Measurements from ENCODE around the gene ADAM8.
"Not testable (repeated sequence)": the region's sequence is repeated elsewhere in the genome, so short reads cannot be mapped to it uniquely, and the experiment has no call there.

Gene ADAM8

DNA sequence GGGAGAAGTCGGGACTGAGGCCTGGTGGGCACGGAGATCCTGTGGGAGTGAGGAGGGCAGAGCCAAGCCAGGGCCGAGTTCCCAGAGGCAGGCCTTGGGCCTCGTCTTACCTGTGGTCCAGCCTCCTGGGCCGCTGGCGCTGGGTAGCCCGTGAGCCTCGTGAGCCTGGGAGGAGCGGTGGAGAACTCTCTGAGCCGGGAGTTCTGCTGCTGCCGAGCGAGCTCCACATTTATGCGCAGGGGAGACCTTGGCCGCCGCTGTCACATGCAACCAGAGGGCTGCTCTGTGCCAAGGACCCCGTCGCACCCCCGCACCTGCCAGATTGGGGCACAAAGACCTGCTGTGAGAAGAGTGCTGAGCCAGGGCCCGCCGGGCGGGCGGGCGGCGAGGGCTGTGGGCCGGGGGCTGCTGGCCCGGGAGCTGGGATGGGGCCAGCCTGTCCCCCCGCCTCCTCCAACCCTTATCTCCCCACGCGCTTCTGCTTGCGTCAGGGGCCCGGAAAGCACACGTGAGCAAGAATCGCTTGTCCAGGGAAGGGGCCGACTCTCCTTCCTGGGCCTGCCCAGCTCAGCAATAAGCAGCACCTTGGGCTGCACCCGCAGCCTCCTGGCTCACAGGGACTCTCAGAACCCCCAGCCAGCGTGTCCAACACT is 28.9 kb downstream of the ADAM8 start:
- no peak for DNase-seq

- no peak for DNase-seq
Measured at GRCh38 chr10:133246236-133246626, 30.4 kb downstream of the ADAM8 start.

GRCh38 chr10:133245439-133246235 is 31.0 kb downstream of the ADAM8 start:
- no peak for DNase-seq

DNA sequence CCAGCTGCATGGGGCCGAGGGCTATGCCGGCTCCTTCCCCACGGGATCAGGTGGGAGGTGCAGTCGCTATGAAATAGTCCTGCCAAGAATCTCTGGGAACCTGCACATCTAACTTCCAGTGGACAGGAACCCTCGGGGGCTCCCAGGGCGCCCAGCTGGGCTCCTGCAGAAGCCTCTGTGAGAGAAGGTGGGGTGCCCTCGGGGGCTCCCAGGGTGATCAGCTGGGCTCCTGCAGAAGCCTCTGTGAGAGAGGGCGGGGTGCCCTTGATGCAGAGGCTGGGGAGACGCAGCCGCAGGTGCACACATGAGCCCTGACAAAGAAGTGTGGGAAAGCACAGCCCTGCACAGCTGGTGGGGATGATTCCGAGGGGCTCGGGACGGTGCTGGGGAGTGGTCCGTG is 33.1 kb downstream of the ADAM8 start:
- no peak for DNase-seq

GRCh38 chr10:133242611-133243356 is 33.9 kb downstream of the ADAM8 start:
- DNase-seq: no peak

GRCh38 chr10:133241501-133242205 is 35.0 kb downstream of the ADAM8 start:
- DNase-seq: no peak

GRCh38 chr10:133239990-133240389 is 36.7 kb downstream of the ADAM8 start:
- DNase-seq: no peak

- DNase-seq: no peak
Measured at GRCh38 chr10:133238466-133238804, 38.2 kb downstream of the ADAM8 start.

- DNase-seq: no peak
Measured at GRCh38 chr10:133237588-133238465, 38.8 kb downstream of the ADAM8 start, which contains the start of gene VENTX. Gene VENTX, plus strand, starts transcription at chr10:133237855. Its CDS starts 60 bp downstream, at chr10:133237915.

- no peak for DNase-seq
Measured at GRCh38 chr10:133237241-133237587, 39.5 kb downstream of the ADAM8 start.

DNA sequence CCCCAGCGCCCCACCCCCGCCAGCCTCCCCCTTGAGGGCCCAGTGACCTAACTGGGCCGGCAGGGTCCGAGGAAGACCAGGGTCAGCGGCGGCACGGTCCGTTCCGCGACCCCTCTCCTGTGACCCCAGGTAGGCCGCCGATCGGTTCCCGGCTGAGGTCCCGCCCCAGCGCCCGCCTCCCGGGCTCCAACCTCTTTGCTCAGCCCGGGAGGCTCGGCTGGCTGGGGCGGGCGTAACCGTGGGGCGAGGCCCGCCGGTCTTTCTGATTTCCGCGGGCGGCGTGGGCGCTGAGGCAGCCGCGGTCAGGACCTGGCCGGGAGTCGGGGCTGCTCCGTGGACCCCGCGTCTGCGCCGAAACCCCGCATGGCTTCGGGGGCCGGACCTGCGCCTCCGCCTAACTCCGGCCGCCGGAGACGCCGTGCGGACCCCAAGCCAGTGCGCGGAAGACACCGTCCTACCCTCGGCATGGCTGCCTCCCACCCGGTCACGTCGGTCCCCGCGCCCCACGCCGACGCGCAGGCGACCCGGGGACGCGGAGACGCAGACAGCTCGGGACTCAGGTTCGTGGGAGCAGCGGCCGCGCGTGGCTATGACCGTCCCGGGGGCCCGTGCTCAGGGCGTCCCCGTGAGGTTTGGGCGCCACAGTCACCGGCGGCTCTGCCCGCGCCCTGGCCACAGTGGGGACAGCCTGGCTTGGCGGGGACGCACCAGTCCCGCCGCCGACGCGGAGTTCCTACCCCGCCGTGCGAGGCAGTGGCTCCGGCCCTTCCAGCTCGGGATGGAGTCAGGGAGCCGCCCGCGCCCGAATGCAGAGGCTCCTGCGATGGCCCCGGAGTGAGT is 40.0 kb downstream of the ADAM8 start:
- DNase-seq: no peak

GRCh38 chr10:133235932-133236331 is 40.7 kb downstream of the ADAM8 start:
- DNase-seq: no peak

- DNase-seq: no peak
Measured at GRCh38 chr10:133235265-133235855, 41.3 kb downstream of the ADAM8 start.

- not testable (repeated sequence) for DNase-seq
Measured at GRCh38 chr10:133234796-133235195, 41.9 kb downstream of the ADAM8 start.

GRCh38 chr10:133231946-133232574 is 44.6 kb downstream of the ADAM8 start:
- DNase-seq: no peak

DNA sequence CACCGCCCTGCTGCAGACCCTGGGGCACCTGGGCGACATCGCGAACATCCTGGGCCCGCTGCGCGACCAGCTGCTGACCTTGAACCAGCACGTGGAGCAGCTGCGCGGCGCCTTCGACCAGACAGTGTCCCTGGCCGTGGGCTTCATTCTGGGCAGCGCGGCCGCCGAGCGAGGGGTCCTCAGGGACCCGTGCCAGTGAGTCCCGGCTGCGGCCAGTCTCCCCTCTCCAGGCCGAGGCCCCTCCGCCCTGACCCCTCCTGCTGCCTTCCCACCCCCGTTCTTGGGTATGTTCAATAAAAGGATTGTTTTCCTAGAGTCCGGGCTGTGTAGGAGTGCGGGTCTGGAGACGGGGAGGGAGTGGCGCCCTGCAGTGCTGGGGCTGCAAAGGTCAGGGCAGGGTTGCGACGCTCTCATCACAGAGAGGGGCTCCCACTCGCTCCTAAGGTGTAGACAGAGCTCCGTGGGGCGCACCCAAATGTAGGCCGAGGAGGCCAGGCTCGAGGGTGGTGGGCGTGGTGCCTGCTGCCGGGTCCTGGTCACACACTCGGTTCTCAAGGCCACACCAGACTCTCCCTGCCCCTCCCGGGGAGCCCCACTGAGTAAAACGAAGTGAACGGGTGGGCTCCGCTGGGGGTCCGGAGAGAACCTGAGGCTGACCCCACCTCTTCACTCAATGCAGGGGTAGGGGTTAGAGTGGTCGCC is 45.3 kb downstream of the ADAM8 start:
- DNase-seq: no peak

DNA sequence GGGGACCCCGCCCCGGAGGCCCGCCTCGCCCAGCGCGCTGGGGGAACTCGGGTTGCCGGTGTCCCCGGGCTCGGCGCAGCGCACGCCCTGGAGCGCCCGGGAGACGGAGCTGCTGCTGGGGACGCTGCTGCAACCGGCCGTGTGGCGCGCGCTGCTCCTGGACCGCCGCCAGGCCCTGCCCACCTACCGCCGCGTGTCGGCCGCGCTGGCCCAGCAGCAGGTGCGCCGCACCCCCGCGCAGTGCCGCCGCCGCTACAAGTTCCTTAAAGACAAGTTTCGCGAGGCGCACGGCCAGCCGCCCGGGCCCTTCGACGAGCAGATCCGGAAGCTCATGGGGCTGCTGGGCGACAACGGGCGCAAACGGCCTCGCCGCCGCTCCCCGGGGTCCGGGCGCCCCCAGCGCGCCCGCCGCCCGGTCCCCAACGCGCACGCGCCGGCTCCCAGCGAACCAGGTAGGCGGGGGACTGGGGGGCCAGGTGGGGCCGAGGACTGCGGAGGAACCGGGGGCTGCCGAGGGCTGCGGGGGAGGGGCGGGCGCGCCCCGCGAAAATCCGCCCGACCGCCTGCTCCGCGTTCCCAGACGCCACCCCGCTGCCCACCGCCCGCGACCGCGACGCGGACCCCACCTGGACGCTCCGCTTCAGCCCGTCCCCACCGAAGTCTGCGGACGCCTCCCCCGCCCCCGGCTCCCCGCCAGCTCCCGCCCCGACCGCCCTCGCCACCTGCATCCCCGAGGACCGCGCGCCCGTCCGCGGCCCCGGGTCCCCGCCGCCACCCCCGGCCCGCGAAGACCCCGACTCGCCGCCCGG is 46.1 kb downstream of the ADAM8 start:
- no peak for DNase-seq

- DNase-seq: no peak
Measured at GRCh38 chr10:133230044-133230361, 46.7 kb downstream of the ADAM8 start, which contains the start of gene UTF1. Gene UTF1, plus strand, starts transcription at chr10:133230217. Its CDS starts 72 bp downstream, at chr10:133230289.

All from activated CD4-positive, alpha-beta T cell treated with anti-CD3 and anti-CD28 coated beads, Interleukin-2, amount 50 U/mL, for 4 hours (primary cell).